GM13977 (cell line): ENCODE data around the gene XPC.

ENCODE experiments used
- DNase-seq: peaks from one replicate; pipeline ENCODE4 v3.0.0; 2012; ENCODE audit warnings: low spot score
- CTCF ChIP-seq: IDR thresholded peaks from 2 replicates; pipeline ENCODE4 v1.5.1; 2012; ENCODE audit warnings: mild to moderate bottlenecking, control low read depth; ENCODE audit not compliant: insufficient read depth; ENCODE audit errors: extremely low read depth, missing control alignments
- in situ Hi-C: fragments of 300-500 bp; cut with MboI; formaldehyde crosslinking; loops from one replicate; pipeline ENCODE4 v1.12.0; 2022; ENCODE audit warnings: low sequenced_read_pairs, low pct_unique_long_range_greater_than_20kb, mixed read lengths, inconsistent platforms; ENCODE audit not compliant: unreplicated experiment

Gene XPC

GRCh38 chr3:14147066-14147435 lies 31.4 kb downstream of the XPC start:
- no peak for TF ChIP-seq CTCF
- DNase-seq, result no peak
- in situ Hi-C loops, result no loop called here

DNA sequence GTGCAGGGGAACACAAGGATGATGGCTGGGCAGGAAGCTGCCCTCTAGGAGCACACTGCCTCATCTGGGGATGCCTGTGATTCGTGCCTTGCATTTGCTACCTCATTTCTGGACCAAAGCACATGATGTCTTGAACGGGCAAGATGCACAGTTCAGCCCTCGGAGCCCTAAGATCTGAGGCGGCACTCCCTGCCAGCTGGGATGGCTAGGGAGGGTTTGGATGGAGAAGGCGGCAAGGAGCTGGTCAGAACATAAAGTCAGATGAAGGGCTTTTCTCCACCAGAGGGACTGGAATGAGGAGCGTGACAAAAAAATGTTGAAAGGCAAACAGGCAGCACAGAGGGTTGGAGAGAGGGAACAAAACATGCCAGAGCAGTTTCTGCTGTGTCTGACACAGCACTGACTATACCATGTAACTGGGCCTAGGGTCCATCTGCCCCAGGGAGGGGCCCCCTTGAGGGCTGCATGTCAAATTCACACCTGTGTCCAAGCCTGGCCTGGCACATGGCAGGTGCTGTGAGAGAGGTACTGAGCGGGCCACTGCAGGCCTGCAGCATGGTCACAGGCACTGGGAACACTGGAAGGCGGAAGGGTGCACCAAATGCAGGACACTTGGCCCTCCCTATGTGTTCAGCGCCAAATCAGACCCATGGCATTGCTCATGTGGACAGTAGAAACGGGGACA lies 31.9 kb downstream of the XPC start:
- TF ChIP-seq CTCF, result no peak
- in situ Hi-C loops, result no loop called here
- DNase-seq, result no peak

- in situ Hi-C loops, result no loop called here
- TF ChIP-seq CTCF, result no peak
- DNase-seq, result no peak
These were observed 32.6 kb downstream of the XPC start for GRCh38 chr3:14145670-14146380.

GRCh38 chr3:14145236-14145635 lies 33.2 kb downstream of the XPC start:
- in situ Hi-C loops, result no loop called here
- no peak for TF ChIP-seq CTCF
- DNase-seq, result no peak

GRCh38 chr3:14144423-14145075 lies 33.9 kb downstream of the XPC start:
- no peak for TF ChIP-seq CTCF
- in situ Hi-C loops, result no loop called here
- peak; percentile 92 for DNase-seq

GRCh38 chr3:14143271-14144225 lies 34.9 kb downstream of the XPC start:
- DNase-seq, result no peak
- in situ Hi-C loops, result no loop called here
- no peak for TF ChIP-seq CTCF
